ENCODE data around the gene LILRA6. TPM values are rescaled to one million over a fixed set of nuclear protein-coding genes. Genes with fewer than 3 reads are reported as not detected.

The LILRA6 gene
- total and polyA plus RNA-seq, 2 of the 13 experiments (the other 11 are each of a cell fraction or from before 2014, with no cell fraction given) = not detected

DNA sequence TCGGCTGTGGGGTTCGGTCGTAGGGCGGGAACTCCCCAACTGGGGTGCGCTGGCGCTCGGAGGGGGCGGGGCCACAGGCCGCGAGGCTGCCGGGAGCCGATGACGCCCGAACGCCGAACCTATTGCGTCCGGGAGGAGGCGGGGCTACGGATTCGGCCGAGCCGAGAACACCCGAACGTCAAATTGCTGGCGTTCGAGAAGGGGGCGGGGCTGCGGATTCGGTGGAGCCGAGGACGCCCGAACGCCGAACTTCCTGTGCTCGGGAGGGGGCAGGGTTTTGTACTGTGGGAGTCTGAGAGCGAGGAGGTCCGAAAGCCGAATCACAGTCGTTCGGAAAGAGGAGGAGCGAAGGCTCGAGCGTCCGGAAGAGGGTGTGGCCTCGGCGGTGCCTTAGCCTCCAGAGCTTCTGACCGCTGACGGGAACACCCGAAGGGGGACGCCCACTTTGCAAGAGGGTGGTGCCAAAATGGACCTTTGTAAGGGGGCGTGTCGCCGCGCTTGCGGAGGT is 52.0 kb downstream of the LILRA6 start (continued):
- TF ChIP-seq, protein P1, sequence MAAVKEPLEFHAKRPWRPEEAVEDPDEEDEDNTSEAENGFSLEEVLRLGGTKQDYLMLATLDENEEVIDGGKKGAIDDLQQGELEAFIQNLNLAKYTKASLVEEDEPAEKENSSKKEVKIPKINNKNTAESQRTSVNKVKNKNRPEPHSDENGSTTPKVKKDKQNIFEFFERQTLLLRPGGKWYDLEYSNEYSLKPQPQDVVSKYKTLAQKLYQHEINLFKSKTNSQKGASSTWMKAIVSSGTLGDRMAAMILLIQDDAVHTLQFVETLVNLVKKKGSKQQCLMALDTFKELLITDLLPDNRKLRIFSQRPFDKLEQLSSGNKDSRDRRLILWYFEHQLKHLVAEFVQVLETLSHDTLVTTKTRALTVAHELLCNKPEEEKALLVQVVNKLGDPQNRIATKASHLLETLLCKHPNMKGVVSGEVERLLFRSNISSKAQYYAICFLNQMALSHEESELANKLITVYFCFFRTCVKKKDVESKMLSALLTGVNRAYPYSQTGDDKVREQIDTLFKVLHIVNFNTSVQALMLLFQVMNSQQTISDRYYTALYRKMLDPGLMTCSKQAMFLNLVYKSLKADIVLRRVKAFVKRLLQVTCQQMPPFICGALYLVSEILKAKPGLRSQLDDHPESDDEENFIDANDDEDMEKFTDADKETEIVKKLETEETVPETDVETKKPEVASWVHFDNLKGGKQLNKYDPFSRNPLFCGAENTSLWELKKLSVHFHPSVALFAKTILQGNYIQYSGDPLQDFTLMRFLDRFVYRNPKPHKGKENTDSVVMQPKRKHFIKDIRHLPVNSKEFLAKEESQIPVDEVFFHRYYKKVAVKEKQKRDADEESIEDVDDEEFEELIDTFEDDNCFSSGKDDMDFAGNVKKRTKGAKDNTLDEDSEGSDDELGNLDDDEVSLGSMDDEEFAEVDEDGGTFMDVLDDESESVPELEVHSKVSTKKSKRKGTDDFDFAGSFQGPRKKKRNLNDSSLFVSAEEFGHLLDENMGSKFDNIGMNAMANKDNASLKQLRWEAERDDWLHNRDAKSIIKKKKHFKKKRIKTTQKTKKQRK (IDR thresholded peaks at IDR 0.05; ENCODE audit: low read length) = no peak
- TF ChIP-seq, protein P2, sequence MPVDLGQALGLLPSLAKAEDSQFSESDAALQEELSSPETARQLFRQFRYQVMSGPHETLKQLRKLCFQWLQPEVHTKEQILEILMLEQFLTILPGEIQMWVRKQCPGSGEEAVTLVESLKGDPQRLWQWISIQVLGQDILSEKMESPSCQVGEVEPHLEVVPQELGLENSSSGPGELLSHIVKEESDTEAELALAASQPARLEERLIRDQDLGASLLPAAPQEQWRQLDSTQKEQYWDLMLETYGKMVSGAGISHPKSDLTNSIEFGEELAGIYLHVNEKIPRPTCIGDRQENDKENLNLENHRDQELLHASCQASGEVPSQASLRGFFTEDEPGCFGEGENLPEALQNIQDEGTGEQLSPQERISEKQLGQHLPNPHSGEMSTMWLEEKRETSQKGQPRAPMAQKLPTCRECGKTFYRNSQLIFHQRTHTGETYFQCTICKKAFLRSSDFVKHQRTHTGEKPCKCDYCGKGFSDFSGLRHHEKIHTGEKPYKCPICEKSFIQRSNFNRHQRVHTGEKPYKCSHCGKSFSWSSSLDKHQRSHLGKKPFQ (CRISPR knock-in tag; IDR thresholded peaks at IDR 0.05; ENCODE audit: insufficient replicate concordance) = no peak
- no peak for TF ChIP-seq ZNF225 (CRISPR knock-in tag; IDR thresholded peaks at IDR 0.05)
- TF ChIP-seq ARNT2 (CRISPR knock-in tag; IDR thresholded peaks at IDR 0.05; ENCODE audit: low read depth) = no peak
- TF ChIP-seq HDAC2 (CRISPR knock-in tag; IDR thresholded peaks at IDR 0.05) = no peak
- no peak; the same call in 1 of the 2 replicates for TF ChIP-seq NAIF1 (CRISPR knock-in tag; IDR thresholded peaks at IDR 0.05; ENCODE audit: borderline replicate concordance)
- TF ChIP-seq SOX13 (IDR thresholded peaks at IDR 0.05) = no peak
- TF ChIP-seq SOX13 (CRISPR knock-in tag; conservative IDR thresholded peaks at IDR 0.05 in 1 of 2, IDR thresholded peaks at IDR 0.05 in 1 of 2) = no peak
- no peak for TF ChIP-seq ZSCAN21 (CRISPR knock-in tag; IDR thresholded peaks at IDR 0.05; ENCODE audit: borderline replicate concordance)
- no peak for TF ChIP-seq HDAC6 (IDR thresholded peaks at IDR 0.05; ENCODE audit: low read depth, low read length)
- TF ChIP-seq ZNF780A (CRISPR knock-in tag; IDR thresholded peaks at IDR 0.05) = no peak
- TF ChIP-seq SATB2 (CRISPR knock-in tag; IDR thresholded peaks at IDR 0.05) = no peak
- TF ChIP-seq SUZ12 (IDR thresholded peaks at IDR 0.05; ENCODE audit: low read depth, low read length) = no peak; the same call in 1 of the 2 replicates
- TF ChIP-seq, protein P3, sequence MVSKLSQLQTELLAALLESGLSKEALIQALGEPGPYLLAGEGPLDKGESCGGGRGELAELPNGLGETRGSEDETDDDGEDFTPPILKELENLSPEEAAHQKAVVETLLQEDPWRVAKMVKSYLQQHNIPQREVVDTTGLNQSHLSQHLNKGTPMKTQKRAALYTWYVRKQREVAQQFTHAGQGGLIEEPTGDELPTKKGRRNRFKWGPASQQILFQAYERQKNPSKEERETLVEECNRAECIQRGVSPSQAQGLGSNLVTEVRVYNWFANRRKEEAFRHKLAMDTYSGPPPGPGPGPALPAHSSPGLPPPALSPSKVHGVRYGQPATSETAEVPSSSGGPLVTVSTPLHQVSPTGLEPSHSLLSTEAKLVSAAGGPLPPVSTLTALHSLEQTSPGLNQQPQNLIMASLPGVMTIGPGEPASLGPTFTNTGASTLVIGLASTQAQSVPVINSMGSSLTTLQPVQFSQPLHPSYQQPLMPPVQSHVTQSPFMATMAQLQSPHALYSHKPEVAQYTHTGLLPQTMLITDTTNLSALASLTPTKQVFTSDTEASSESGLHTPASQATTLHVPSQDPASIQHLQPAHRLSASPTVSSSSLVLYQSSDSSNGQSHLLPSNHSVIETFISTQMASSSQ (IDR thresholded peaks at IDR 0.05; ENCODE audit: low read depth) = no peak
- TF ChIP-seq, protein P3 (CRISPR knock-in tag; IDR thresholded peaks at IDR 0.05; ENCODE audit: borderline replicate concordance) = 0 out of 2 replicates have a peak, but pooled peaks have one; percentile 39
- no peak for TF ChIP-seq MIER3 (CRISPR knock-in tag; IDR thresholded peaks at IDR 0.05; ENCODE audit: borderline replicate concordance)

Measured in HepG2 (cell line).